Astrocyte (in vitro differentiated cells and primary cell): ENCODE data around the gene COL9A1. TPM values are rescaled to one million over a fixed set of nuclear protein-coding genes. Genes with fewer than 3 reads are reported as not detected.

Experiments used
- DNase-seq: peaks from one replicate; pipeline ENCODE4 v3.0.0-alpha.2; 2010; ENCODE audit warnings: low read depth
- FAIRE-seq: peaks from 2 replicates; lab custom pipeline; 2011; peaks lifted over from hg19 to GRCh38; lab: Jason Lieb, UNC
- H2AFZ ChIP-seq: 2 replicates; pipeline ENCODE4 v1.6.0; 2012; ENCODE audit warnings: low read depth, low read length, inconsistent platforms
- H3K27ac ChIP-seq: 2 replicates; pipeline ENCODE4 v1.5.1; 2011; ENCODE audit warnings: low read depth, low read length, inconsistent platforms
- H3K27me3 ChIP-seq: 2 replicates; pipeline ENCODE4 v1.6.0; 2011; ENCODE audit warnings: low read length, inconsistent platforms; ENCODE audit not compliant: insufficient read depth
- H3K36me3 ChIP-seq: 2 replicates; pipeline ENCODE4 v1.5.1; 2011; ENCODE audit warnings: low read length, inconsistent platforms; ENCODE audit not compliant: insufficient read depth
- H3K4me1 ChIP-seq: 2 replicates; pipeline ENCODE4 v1.5.1; 2011; ENCODE audit warnings: low read length, inconsistent platforms; ENCODE audit not compliant: insufficient read depth
- H3K4me2 ChIP-seq: 2 replicates; pipeline ENCODE4 v1.6.0; 2012; ENCODE audit warnings: low read length, inconsistent platforms
- H3K4me3 ChIP-seq: 2 replicates; pipeline ENCODE4 v1.5.1; 2011; ENCODE audit warnings: low read depth, mild to moderate bottlenecking, low read length, inconsistent platforms; ENCODE audit not compliant: insufficient read depth
- H3K79me2 ChIP-seq: 2 replicates; pipeline ENCODE4 v1.6.0; 2012; ENCODE audit warnings: mild to moderate bottlenecking, low read length, inconsistent platforms; ENCODE audit not compliant: insufficient read depth
- H3K9ac ChIP-seq: 2 replicates; pipeline ENCODE4 v1.6.0; 2012; ENCODE audit warnings: mild to moderate bottlenecking, low read length, inconsistent platforms
- H3K9me3 ChIP-seq: 2 replicates; pipeline ENCODE4 v1.5.1; 2012; ENCODE audit warnings: low read depth, mild to moderate bottlenecking, low read length, inconsistent platforms; ENCODE audit not compliant: insufficient read depth
- H4K20me1 ChIP-seq: 2 replicates; pipeline ENCODE4 v1.6.0; 2012; ENCODE audit warnings: low read length, inconsistent platforms; ENCODE audit not compliant: insufficient read depth
- H3K27ac Mint-ChIP-seq: one replicate; pipeline ENCODE4 v1.8.0; 2021; ENCODE audit warnings: mild to moderate bottlenecking, mixed read lengths; ENCODE audit not compliant: unreplicated experiment
- H3K27me3 Mint-ChIP-seq: one replicate; pipeline ENCODE4 v1.8.0; 2021; ENCODE audit warnings: low read depth, mixed read lengths; ENCODE audit not compliant: unreplicated experiment
- H3K36me3 Mint-ChIP-seq: one replicate; pipeline ENCODE4 v1.8.0; 2021; ENCODE audit warnings: low read depth, mixed read lengths; ENCODE audit not compliant: unreplicated experiment
- H3K4me1 Mint-ChIP-seq: one replicate; pipeline ENCODE4 v1.8.0; 2021; ENCODE audit warnings: low read depth, mixed read lengths; ENCODE audit not compliant: unreplicated experiment
- H3K4me3 Mint-ChIP-seq: one replicate; pipeline ENCODE4 v1.8.0; 2021; ENCODE audit warnings: mild to moderate bottlenecking, moderate library complexity, mixed read lengths; ENCODE audit not compliant: unreplicated experiment
- H3K9me3 Mint-ChIP-seq: one replicate; pipeline ENCODE4 v1.8.0; 2021; ENCODE audit warnings: mild to moderate bottlenecking, mixed read lengths; ENCODE audit not compliant: unreplicated experiment
- EZH2 ChIP-seq: IDR thresholded peaks from 2 replicates; pipeline ENCODE4 v1.6.1; 2012; ENCODE audit warnings: mild to moderate bottlenecking, low read length, inconsistent platforms; ENCODE audit not compliant: insufficient read depth
- total RNA-seq: library from RNA; stranded (reverse); gene quantifications from 2 replicates; pipeline ENCODE4 v1.2.1, GENCODE V29; 2021
- TF ChIP-seq, protein P1 (sequence below): IDR thresholded peaks from 2 replicates; pipeline ENCODE4 v1.5.1; 2011; ENCODE audit warnings: low read depth, mild to moderate bottlenecking, inconsistent platforms, low read length, moderate library complexity; ENCODE audit not compliant: insufficient read depth

COL9A1 gene
- total RNA-seq, 1 donor from 2014 or later = 0.11 TPM

DNA sequence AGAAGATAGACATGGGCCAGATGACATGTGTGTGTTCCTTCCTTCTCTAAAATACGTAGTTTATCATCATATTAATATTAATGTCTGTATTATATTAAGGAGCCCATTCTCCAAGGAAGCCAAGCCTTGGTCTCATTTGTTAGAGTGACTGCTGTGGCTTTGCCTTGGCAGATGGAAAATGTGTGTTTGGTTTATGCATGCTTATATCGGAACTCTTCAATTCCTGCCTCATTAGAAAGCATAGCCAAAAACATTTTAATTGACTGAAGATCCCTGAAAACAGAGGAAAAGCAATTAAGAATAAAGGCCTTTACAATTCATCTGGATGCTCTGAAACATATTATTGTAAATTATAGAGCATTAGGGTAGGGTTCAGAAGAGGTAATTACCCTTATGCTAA lies 106.4 kb downstream of the COL9A1 start:
- Histone ChIP-seq H3K9me3 (no peaks in the 10 kb centered on the region), H3K27ac (no peak overlapping the region), H3K36me3 (no peaks in the 10 kb centered on the region), H4K20me1 (no peaks in the 10 kb centered on the region), H3K4me1 (no peaks in the 10 kb centered on the region), H3K4me3 (no peak overlapping the region), H2AFZ (no peak overlapping the region), H3K9ac (no peak overlapping the region), H3K4me2 (no peak overlapping the region), H3K27me3 (no peaks in the 10 kb centered on the region), H3K79me2 (no peaks in the 10 kb centered on the region)
- no peaks in the 10 kb centered on the region for H3K36me3 Mint-ChIP-seq
- H3K27me3 Mint-ChIP-seq = peaks cover 4% of the 10 kb centered on the region
- H3K4me3 Mint-ChIP-seq = no peak overlapping the region
- H3K4me1 Mint-ChIP-seq = no peaks in the 10 kb centered on the region
- FAIRE-seq (no peak), DNase-seq (no peak)
- H3K27ac Mint-ChIP-seq = no peak overlapping the region
- TF ChIP-seq, protein P1, sequence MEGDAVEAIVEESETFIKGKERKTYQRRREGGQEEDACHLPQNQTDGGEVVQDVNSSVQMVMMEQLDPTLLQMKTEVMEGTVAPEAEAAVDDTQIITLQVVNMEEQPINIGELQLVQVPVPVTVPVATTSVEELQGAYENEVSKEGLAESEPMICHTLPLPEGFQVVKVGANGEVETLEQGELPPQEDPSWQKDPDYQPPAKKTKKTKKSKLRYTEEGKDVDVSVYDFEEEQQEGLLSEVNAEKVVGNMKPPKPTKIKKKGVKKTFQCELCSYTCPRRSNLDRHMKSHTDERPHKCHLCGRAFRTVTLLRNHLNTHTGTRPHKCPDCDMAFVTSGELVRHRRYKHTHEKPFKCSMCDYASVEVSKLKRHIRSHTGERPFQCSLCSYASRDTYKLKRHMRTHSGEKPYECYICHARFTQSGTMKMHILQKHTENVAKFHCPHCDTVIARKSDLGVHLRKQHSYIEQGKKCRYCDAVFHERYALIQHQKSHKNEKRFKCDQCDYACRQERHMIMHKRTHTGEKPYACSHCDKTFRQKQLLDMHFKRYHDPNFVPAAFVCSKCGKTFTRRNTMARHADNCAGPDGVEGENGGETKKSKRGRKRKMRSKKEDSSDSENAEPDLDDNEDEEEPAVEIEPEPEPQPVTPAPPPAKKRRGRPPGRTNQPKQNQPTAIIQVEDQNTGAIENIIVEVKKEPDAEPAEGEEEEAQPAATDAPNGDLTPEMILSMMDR = no peak
- no peak for TF ChIP-seq EZH2
- no peaks in the 10 kb centered on the region for H3K9me3 Mint-ChIP-seq

DNA sequence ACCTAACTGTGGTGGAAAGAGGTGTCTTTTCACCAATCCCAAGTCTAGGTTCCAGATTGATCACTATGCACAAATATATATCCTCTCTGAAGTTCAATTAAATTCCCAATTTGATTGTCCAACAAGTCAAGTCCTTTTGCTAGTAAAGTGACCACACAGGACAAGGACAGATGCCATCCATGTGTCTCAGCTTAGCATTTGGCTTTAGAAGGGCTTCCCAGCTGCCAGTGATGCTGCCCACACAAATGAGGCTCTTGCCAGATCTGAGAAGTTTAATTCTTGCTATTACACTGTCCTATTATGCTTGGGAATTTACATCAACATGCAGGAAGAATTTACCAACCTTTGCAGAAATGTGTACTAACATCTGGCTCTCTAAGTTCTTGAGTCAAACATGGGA lies 108.5 kb downstream of the COL9A1 start:
- Histone ChIP-seq H3K79me2 (no peaks in the 10 kb centered on the region), H4K20me1 (no peaks in the 10 kb centered on the region), H3K27ac (no peak overlapping the region), H3K36me3 (no peaks in the 10 kb centered on the region), H2AFZ (no peak overlapping the region), H3K4me2 (no peak overlapping the region), H3K27me3 (no peaks in the 10 kb centered on the region), H3K9ac (no peak overlapping the region), H3K4me1 (no peaks in the 10 kb centered on the region), H3K4me3 (no peak overlapping the region), H3K9me3 (no peaks in the 10 kb centered on the region)
- Mint-ChIP-seq H3K36me3 (no peaks in the 10 kb centered on the region), H3K4me1 (no peaks in the 10 kb centered on the region), H3K9me3 (no peaks in the 10 kb centered on the region), H3K27me3 (peaks cover 4% of the 10 kb centered on the region), H3K27ac (no peak overlapping the region), H3K4me3 (no peak overlapping the region)
- TF ChIP-seq, protein P1 = no peak
- TF ChIP-seq EZH2 = no peak
- FAIRE-seq = no peak
- DNase-seq = no peak

DNA sequence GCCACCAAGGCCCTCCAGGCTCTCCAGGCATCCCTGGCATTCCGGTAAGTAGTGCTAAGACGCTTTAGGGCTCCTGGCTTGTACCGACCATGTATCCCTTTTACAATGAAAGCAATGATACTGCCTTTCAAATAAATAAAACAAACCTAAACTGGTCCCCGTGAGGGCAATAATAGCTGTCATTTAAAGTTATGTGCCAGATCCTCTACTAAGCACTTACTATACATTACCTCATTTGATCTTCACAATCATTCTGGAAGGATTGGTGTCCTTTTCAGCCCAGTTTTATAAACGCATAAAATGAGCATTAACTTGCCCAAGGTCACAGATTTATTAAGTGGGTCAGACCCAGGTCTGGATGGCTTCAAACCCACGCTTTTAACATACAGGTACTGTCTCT lies 114.7 kb downstream of the COL9A1 start:
- Mint-ChIP-seq H3K36me3 (no peaks in the 10 kb centered on the region), H3K9me3 (no peaks in the 10 kb centered on the region), H3K4me1 (no peaks in the 10 kb centered on the region), H3K4me3 (no peak overlapping the region), H3K27me3 (no peaks in the 10 kb centered on the region), H3K27ac (no peak overlapping the region)
- Histone ChIP-seq H3K4me2 (no peak overlapping the region), H3K4me3 (no peak overlapping the region), H3K9me3 (no peaks in the 10 kb centered on the region), H3K79me2 (no peaks in the 10 kb centered on the region), H3K36me3 (no peaks in the 10 kb centered on the region), H3K27ac (no peak overlapping the region), H3K27me3 (no peaks in the 10 kb centered on the region), H4K20me1 (no peaks in the 10 kb centered on the region), H2AFZ (no peak overlapping the region), H3K9ac (no peak overlapping the region), H3K4me1 (no peaks in the 10 kb centered on the region)
- no peak for DNase-seq
- no peak for FAIRE-seq
- TF ChIP-seq EZH2 = no peak
- TF ChIP-seq, protein P1 = no peak
